ENCODE data around the gene CKAP4. TPM values are rescaled to one million over a fixed set of nuclear protein-coding genes. Genes with fewer than 3 reads are reported as not detected.

Gene CKAP4
- total and polyA plus RNA-seq, 10 of the 15 experiments (the other 5 are each of a cell fraction or from before 2014, with no cell fraction given) = 0.39 to 23.6 (median 11.1) TPM

DNA sequence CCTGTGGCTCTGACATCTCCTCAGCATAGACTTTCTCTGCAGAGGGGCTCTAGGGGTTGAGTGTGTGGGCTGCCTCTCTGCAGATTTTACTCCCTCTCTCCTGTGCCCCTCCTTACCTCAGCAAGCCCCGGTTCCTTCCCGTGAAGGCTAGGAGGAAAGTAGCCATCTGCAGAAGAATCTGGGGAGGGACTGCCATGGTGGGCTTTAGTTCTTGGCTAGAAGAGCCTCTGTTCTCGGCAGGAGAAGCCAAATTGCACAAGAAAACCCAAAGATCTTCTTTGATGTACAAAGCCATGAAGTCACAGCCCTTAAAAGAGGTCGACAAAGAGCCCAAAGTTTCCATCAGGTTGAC lies 23.5 kb downstream of the CKAP4 start:
- H3K79me2 ChIP-seq (ENCODE audit: control insufficient read depth, insufficient read depth, low read length) = no peaks in the 10 kb centered on the region
- H3K4me3 ChIP-seq = no peak overlapping the region
- H3K9ac ChIP-seq (ENCODE audit: control insufficient read depth, insufficient read depth, low read length) = no peak overlapping the region
- ChIA-PET RAD21 (ENCODE audit: unreplicated experiment) (interaction anchor here (1.0 to 1.6 kb wide), 3 partner anchors 58 to 804 kb away, joined by 5 to 7 read pairs (median 7); no protein-coding TSS in a partner anchor), POLR2A (no interaction called here), SMC1A (ENCODE audit: uncharacterized antibody, unreplicated experiment) (interaction anchor here (0.6 to 1.5 kb wide), 7 partner anchors 47 to 812 kb away, joined by 3 to 10 read pairs (median 4); no protein-coding TSS in a partner anchor), CTCF (interaction anchor here (0.7 to 1.4 kb wide), 21 partner anchors 9 to 804 kb away, joined by 3 to 13 read pairs (median 4); partner anchors contain the start of gene POLR3B)
- ATAC-seq (no peak), FAIRE-seq (no peak), DNase-seq (ENCODE audit: low read depth, low spot score) (no peak)
- no peak overlapping the region for H2AFZ ChIP-seq (ENCODE audit: control insufficient read depth, low read depth, low read length)
- in situ Hi-C loops (cut with MboI) = loop anchor here (5.0 kb wide), 1 partner anchor 802 kb away; no protein-coding TSS in a partner anchor
- no peaks in the 10 kb centered on the region for H4K20me1 ChIP-seq (ENCODE audit: control insufficient read depth, insufficient read depth)
- H3K27ac ChIP-seq (ENCODE audit: control insufficient read depth, insufficient read depth) = no peak overlapping the region
- no peaks in the 10 kb centered on the region for H3K4me1 ChIP-seq (ENCODE audit: control insufficient read depth, insufficient read depth, low read length)
- H3K9me3 ChIP-seq (replicated peaks; ENCODE audit: control insufficient read depth, insufficient read depth, low read length) = no peaks in the 10 kb centered on the region
- H3K4me2 ChIP-seq (ENCODE audit: control insufficient read depth, insufficient read depth) = no peak overlapping the region
- no peaks in the 10 kb centered on the region for H3K36me3 ChIP-seq (ENCODE audit: control insufficient read depth in 2 of 2, insufficient read depth in 2 of 2, low read length in 1 of 2)
- WGBS (ENCODE audit: insufficient coverage, insufficient replicate concordance, low lambda C conversion rate, missing lambda C conversion rate) = 0% methylated on average over 4 of the region's 4 CpGs
- TF ChIP-seq RCOR1 (conservative IDR thresholded peaks at IDR 0.05; ENCODE audit: low read depth, low read length) = no peak
- no peak for TF ChIP-seq CHD4 (IDR thresholded peaks at IDR 0.05)
- TF ChIP-seq TBL1XR1 (IDR thresholded peaks at IDR 0.05; ENCODE audit: low read depth, low read length) = no peak
- TF ChIP-seq FOS (IDR thresholded peaks at IDR 0.05; ENCODE audit: borderline replicate concordance, extremely low read depth, insufficient read length) = no peak
- TF ChIP-seq EZH2 (IDR thresholded peaks at IDR 0.05; ENCODE audit: borderline replicate concordance, control insufficient read depth, low read depth, low read length) = no peak
- TF ChIP-seq, protein P1, sequence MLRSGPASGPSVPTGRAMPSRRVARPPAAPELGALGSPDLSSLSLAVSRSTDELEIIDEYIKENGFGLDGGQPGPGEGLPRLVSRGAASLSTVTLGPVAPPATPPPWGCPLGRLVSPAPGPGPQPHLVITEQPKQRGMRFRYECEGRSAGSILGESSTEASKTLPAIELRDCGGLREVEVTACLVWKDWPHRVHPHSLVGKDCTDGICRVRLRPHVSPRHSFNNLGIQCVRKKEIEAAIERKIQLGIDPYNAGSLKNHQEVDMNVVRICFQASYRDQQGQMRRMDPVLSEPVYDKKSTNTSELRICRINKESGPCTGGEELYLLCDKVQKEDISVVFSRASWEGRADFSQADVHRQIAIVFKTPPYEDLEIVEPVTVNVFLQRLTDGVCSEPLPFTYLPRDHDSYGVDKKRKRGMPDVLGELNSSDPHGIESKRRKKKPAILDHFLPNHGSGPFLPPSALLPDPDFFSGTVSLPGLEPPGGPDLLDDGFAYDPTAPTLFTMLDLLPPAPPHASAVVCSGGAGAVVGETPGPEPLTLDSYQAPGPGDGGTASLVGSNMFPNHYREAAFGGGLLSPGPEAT (IDR thresholded peaks at IDR 0.05; ENCODE audit: low read depth) = no peak
- 0 out of 4 replicates have a peak, but pooled peaks of 1 of the 2 experiments have one; percentile 0 for TF ChIP-seq BHLHE40 (IDR thresholded peaks at IDR 0.05; ENCODE audit: borderline replicate concordance in 1 of 2, low read depth in 2 of 2, low read length in 1 of 2)
- BruUV-seq (replicated peaks) = no TSS peak
- intact Hi-C loops (cut with micrococcal nuclease; ENCODE audit: unreplicated experiment) = loop anchor here (1.0 to 10.0 kb wide), 2 partner anchors 690 to 804 kb away; no protein-coding TSS in a partner anchor
- H3K27me3 ChIP-seq (replicated peaks in 1 of 2; ENCODE audit: control insufficient read depth in 2 of 2, insufficient read depth in 2 of 2, low read length in 1 of 2) = no peaks in the 10 kb centered on the region; a peak in 2 of 4 replicates
